K562 (cell line): ENCODE data around the gene UBL7. TPM values are rescaled to one million over a fixed set of nuclear protein-coding genes. Genes with fewer than 3 reads are reported as not detected.

Source experiments
- AFF4 ChIP-seq: sonication (generic); formaldehyde crosslinking; IDR thresholded peaks from 2 replicates; pipeline ENCODE4 v1.8.0; 2023; ENCODE audit warnings: mild to moderate bottlenecking, missing genetic modification reagents
- CBX2 ChIP-seq: fragments of 200-600 bp; sonication (generic); IDR thresholded peaks from one replicate; pipeline ENCODE4 v1.6.1; 2012; ENCODE audit warnings: mild to moderate bottlenecking, low read length, inconsistent platforms; ENCODE audit not compliant: insufficient read depth, poor library complexity, severe bottlenecking
- EWSR1 ChIP-seq: fragments of 450-650 bp; IDR thresholded peaks from 2 replicates; pipeline ENCODE4 v1.6.1; 2018; ENCODE audit warnings: borderline replicate concordance, mild to moderate bottlenecking, low read depth, moderate library complexity; ENCODE audit not compliant: partially characterized antibody
- MYNN ChIP-seq, 2 experiments: sonication (generic); formaldehyde crosslinking in 1 of 2; IDR thresholded peaks; 2 replicates each; pipeline versions ENCODE4 v1.5.0 to v1.6.1; 2016 to 2020; ENCODE audit warnings: antibody characterized with exemption in 1 of 2, missing genetic modification reagents in 1 of 2
- XRCC5 ChIP-seq: fragments of 200-400 bp; formaldehyde crosslinking; IDR thresholded peaks from 2 replicates; pipeline ENCODE4 v1.6.1; 2017; ENCODE audit warnings: low read depth, mild to moderate bottlenecking, low read length
- ZC3H8 ChIP-seq: fragments of 450-650 bp; IDR thresholded peaks from 2 replicates; pipeline ENCODE4 v1.6.1; 2017
- ZNF124 ChIP-seq: sonication (generic); formaldehyde crosslinking; IDR thresholded peaks from 2 replicates; pipeline ENCODE4 v1.8.1; 2022; ENCODE audit warnings: missing genetic modification reagents
- ZNF41 ChIP-seq: fragments of 250-450 bp; sonication (Bioruptor Pico); conservative IDR thresholded peaks from 2 replicates; pipeline ENCODE4 v1.4.0; 2020; ENCODE audit warnings: mild to moderate bottlenecking
- polyA plus RNA-seq, 8 experiments: library from polyadenylated mRNA; depleted of rRNA in 4 of 8; stranded (reverse) in 5 of 8; unstranded in 3 of 8; fragments of >200 nt; fragmentation: Nextera tagmentation in 2 of 8; fragmentation: Illumina TruSeq in 1 of 8; extraction: Ambion mirVana in 2 of 8; extraction: Trizol in 1 of 8; gene quantifications; 2 replicates each; pipeline versions ENCODE4 v1.2.1 to v1.2.3, GENCODE V29; 2011 to 2014; ENCODE audit warnings: inconsistent platforms in 1 of 8, missing spikeins in 1 of 8
- total RNA-seq, 7 experiments: library from RNA; depleted of rRNA in 6 of 7; stranded (reverse); fragments of >200 nt in 6 of 7; fragmentation: Illumina TruSeq in 2 of 7; extraction: Trizol in 2 of 7; gene quantifications; 2 replicates each; pipeline versions ENCODE4 v1.2.1 to v1.2.3, GENCODE V29; 2011 to 2021; ENCODE audit warnings: low replicate concordance in 1 of 7
- TF ChIP-seq, protein P1 (sequence below), 2 experiments: fragments of 450-650 bp in 1 of 2; sonication (generic) in 1 of 2; formaldehyde crosslinking in 1 of 2; IDR thresholded peaks; 2 replicates each; pipeline versions ENCODE4 v1.7.1 to v1.9.0; 2016 to 2022; ENCODE audit warnings: inconsistent platforms in 1 of 2, mild to moderate bottlenecking in 1 of 2, missing genetic modification reagents in 1 of 2
- TF ChIP-seq, protein P2 (sequence below): fragments of 450-650 bp; IDR thresholded peaks from 2 replicates; pipeline ENCODE4 v1.6.1; 2016

UBL7 gene
- total and polyA plus RNA-seq, 9 of the 15 experiments (the other 6 are each of a cell fraction or from before 2014, with no cell fraction given) = 19.2 to 63.4 (median 44.9) TPM

GRCh38 chr15:74434263-74435136 is 26.5 kb downstream of the UBL7 start (continued):
- no peak for TF ChIP-seq AFF4 (CRISPR knock-in tag)
- TF ChIP-seq, protein P1, sequence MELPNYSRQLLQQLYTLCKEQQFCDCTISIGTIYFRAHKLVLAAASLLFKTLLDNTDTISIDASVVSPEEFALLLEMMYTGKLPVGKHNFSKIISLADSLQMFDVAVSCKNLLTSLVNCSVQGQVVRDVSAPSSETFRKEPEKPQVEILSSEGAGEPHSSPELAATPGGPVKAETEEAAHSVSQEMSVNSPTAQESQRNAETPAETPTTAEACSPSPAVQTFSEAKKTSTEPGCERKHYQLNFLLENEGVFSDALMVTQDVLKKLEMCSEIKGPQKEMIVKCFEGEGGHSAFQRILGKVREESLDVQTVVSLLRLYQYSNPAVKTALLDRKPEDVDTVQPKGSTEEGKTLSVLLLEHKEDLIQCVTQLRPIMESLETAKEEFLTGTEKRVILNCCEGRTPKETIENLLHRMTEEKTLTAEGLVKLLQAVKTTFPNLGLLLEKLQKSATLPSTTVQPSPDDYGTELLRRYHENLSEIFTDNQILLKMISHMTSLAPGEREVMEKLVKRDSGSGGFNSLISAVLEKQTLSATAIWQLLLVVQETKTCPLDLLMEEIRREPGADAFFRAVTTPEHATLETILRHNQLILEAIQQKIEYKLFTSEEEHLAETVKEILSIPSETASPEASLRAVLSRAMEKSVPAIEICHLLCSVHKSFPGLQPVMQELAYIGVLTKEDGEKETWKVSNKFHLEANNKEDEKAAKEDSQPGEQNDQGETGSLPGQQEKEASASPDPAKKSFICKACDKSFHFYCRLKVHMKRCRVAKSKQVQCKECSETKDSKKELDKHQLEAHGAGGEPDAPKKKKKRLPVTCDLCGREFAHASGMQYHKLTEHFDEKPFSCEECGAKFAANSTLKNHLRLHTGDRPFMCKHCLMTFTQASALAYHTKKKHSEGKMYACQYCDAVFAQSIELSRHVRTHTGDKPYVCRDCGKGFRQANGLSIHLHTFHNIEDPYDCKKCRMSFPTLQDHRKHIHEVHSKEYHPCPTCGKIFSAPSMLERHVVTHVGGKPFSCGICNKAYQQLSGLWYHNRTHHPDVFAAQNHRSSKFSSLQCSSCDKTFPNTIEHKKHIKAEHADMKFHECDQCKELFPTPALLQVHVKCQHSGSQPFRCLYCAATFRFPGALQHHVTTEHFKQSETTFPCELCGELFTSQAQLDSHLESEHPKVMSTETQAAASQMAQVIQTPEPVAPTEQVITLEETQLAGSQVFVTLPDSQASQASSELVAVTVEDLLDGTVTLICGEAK (IDR thresholded peaks at IDR 0.05) = no peak
- TF ChIP-seq, protein P1 (CRISPR knock-in tag; IDR thresholded peaks at IDR 0.05) = no peak
- no peak for TF ChIP-seq MYNN (IDR thresholded peaks at IDR 0.05)
- TF ChIP-seq MYNN (CRISPR knock-in tag; IDR thresholded peaks at IDR 0.05) = no peak
- no peak for TF ChIP-seq XRCC5
- TF ChIP-seq ZC3H8 = no peak
- TF ChIP-seq CBX2 = no peak
- TF ChIP-seq ZNF124 = no peak
- no peak for TF ChIP-seq ZNF41 (CRISPR knock-in tag)
- TF ChIP-seq, protein P2, sequence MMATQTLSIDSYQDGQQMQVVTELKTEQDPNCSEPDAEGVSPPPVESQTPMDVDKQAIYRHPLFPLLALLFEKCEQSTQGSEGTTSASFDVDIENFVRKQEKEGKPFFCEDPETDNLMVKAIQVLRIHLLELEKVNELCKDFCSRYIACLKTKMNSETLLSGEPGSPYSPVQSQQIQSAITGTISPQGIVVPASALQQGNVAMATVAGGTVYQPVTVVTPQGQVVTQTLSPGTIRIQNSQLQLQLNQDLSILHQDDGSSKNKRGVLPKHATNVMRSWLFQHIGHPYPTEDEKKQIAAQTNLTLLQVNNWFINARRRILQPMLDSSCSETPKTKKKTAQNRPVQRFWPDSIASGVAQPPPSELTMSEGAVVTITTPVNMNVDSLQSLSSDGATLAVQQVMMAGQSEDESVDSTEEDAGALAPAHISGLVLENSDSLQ = no peak
- TF ChIP-seq EWSR1 = no peak
